Omental fat pad (tissue), 4 donors: ENCODE measurements around the gene ZSCAN2. TPM values are rescaled to one million over a fixed set of nuclear protein-coding genes. Genes with fewer than 3 reads are reported as not detected.

Source experiments
- ATAC-seq: fragments of 150-250 bp; one replicate; pipeline ENCODE4 v1.9.1; 2016; ENCODE audit warnings: mild to moderate bottlenecking, moderate library complexity; ENCODE audit not compliant: low FRiP score
- DNase-seq: peaks from one replicate; pipeline ENCODE4 v3.0.0-alpha.2; 2019; ENCODE audit warnings: low spot score
- total RNA-seq, 4 donors: library from RNA; depleted of rRNA; stranded (reverse); fragments of >200 nt; gene quantifications; one replicate each; pipeline ENCODE4 v1.1.0, GENCODE V29; 2016
- TF ChIP-seq, protein P1 (sequence below), 3 donors: fragments of 450-650 bp; IDR thresholded peaks; one replicate each; pipeline ENCODE4 v1.5.1; 2016 to 2017; ENCODE audit warnings: antibody characterized with exemption in 3 of 3, mild to moderate bottlenecking in 3 of 3, moderate library complexity in 2 of 3

The ZSCAN2 gene
- total RNA-seq, 4 donors from 2014 or later = 8.4 to 16.3 (median 13.0) TPM

DNA sequence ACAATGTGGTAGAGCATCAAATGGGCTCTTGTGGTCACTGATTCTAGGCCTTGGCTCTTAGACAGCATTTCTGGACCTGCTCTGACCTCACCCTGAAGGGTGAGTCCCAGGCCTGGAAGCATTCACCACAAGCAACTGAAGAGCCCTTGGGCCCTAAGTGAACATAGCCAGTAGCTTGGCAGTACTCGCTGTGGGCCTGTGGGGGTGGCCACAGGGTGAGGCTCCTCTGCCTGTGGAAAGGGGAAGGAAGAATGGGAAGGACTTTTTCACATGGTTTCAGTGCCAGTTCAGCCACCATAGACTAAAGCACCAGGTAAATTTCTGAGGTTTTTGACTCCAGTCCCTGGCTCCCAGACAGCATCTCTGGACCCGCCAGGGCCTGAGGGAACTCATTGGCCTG, 5.1 kb upstream of the ZSCAN2 start:
- TF ChIP-seq, protein P1, sequence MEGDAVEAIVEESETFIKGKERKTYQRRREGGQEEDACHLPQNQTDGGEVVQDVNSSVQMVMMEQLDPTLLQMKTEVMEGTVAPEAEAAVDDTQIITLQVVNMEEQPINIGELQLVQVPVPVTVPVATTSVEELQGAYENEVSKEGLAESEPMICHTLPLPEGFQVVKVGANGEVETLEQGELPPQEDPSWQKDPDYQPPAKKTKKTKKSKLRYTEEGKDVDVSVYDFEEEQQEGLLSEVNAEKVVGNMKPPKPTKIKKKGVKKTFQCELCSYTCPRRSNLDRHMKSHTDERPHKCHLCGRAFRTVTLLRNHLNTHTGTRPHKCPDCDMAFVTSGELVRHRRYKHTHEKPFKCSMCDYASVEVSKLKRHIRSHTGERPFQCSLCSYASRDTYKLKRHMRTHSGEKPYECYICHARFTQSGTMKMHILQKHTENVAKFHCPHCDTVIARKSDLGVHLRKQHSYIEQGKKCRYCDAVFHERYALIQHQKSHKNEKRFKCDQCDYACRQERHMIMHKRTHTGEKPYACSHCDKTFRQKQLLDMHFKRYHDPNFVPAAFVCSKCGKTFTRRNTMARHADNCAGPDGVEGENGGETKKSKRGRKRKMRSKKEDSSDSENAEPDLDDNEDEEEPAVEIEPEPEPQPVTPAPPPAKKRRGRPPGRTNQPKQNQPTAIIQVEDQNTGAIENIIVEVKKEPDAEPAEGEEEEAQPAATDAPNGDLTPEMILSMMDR (IDR thresholded peaks at IDR 0.05) = no peak

DNA sequence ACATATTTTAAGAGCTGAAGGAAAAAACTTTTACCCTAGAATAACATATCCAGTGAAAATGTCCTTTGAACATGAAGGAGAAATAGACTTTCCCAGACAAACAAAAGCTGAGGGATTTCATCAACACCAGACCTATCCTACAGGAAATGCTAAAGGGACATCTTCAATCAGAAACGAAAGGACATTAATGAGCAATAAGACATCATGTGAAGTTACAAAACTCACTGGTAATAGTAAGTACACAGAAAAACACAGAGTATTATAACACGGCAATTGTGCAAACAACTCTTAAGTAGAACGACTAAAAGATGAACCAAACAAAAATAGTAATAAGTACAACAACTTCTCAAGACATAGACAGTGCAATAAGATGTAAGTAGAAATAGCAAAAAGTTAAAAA, 3.5 kb upstream of the ZSCAN2 start:
- ATAC-seq (no peak), DNase-seq (no peak)
- TF ChIP-seq, protein P1 (IDR thresholded peaks at IDR 0.05) = no peak

More for the DNA sequence above, 5.1 kb upstream of the ZSCAN2 start:
- ATAC-seq (no peak), DNase-seq (no peak)

DNA sequence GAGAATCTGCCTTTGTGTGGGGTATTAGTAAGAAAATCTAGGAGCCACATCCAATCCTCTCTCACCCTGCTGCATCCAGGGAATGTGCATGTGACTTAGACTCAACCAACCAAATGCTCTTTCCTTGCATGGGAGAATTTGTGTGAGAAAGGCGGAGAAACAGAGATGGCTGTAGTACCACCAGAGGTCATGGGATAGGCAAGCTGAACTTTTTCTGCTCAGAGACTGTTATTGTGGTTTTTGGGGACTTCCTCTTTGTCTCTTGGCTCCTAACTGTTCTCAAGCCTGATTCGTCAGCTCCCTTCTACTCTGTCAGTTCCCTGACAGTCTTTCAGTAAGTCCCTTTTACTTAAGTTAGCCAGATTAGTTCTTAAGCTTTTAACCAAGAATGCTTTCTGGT, 2.6 kb upstream of the ZSCAN2 start:
- TF ChIP-seq, protein P1 (IDR thresholded peaks at IDR 0.05) = no peak
- ATAC-seq (no peak), DNase-seq (no peak)

DNA sequence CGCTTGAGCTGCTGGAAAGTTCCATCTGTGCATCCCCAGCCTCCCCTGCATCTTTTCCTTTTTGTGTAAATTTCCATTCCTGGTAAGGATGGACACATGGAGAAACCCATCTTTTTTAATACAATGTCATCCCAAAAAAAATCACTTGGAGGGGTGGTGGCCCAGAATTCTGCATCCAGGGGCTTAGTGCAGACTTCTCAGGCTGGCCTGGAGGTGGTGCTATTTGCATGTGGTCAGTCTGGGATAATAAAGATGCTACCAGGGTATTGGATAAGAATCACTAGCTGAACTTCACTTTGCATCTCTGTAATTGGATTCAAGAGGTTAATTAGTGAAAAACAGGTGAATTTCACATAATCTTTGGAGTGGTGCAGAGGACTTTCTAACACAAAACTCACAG, 1.8 kb upstream of the ZSCAN2 start:
- no peak for DNase-seq
- TF ChIP-seq, protein P1 (IDR thresholded peaks at IDR 0.05) = peak in 1 of 3 donors; percentile 32
- no peak for ATAC-seq

DNA sequence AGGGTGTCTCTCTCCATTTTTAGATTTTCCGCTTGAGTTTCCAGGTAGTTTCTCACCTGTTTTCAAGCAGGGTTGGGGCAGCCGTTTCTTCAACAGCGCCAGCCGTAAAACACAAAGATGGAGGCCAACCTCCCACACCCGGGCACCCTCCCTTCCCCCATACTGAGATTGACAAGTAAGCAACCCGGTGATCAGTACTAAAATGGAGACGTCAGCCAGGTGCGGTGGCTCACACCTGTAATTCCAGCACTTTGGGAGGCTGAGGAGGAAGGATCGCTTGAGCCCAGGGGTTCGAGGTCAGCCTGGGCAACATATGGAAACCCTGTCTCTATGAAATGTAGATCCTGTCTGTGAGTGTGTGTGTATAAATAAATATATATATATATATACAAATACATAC, 903 bp upstream of the ZSCAN2 start:
- no peak for DNase-seq
- TF ChIP-seq, protein P1 (IDR thresholded peaks at IDR 0.05) = no peak
- ATAC-seq = no peak

DNA sequence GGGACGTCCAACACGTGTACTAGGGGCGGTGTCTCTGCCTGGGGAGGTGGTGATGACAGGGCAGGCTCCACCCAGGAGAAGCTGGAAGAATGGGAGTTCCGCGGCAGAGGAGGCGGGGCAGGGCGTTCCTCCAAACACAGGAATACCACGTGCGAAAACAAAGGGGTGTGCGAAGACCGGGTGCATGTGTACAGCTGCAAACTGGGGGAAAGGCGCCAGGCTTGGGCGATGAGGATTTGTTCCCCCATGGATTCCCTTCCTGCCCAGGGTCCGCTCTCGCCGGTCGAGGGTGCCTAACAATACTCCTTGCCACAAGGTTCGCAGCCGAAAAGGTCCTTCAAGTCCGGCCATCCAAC, 500 bp upstream of the ZSCAN2 start:
- TF ChIP-seq, protein P1 (IDR thresholded peaks at IDR 0.05) = no peak
- ATAC-seq = peak; percentile 93
- peak; percentile 54 for DNase-seq

DNA sequence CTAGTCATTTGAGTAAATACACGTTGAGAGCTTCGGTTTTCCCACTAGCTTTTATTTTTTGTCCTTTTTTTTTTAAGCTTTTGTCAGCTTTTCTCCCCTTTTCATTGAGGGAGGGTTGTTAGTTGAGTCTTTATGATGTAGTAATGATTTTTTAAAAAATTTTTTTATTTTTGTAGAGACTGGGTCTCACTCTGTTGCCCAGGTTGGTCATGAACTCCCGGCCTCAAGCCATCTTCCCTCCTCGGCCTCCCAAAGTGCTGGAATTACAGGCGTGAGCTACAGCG, 688 bp downstream of the ZSCAN2 start:
- ATAC-seq (no peak), DNase-seq (no peak)
- TF ChIP-seq, protein P1 (IDR thresholded peaks at IDR 0.05) = no peak
